H1 (cell line): Measurements from ENCODE around the gene TEX55. TPM values are rescaled to one million over a fixed set of nuclear protein-coding genes. Genes with fewer than 3 reads are reported as not detected.

Source experiments
- CTCF ChIA-PET: fragments of 300-600 bp; sonication (Branson Sonifier 250); formaldehyde crosslinking; loops from one replicate; lab custom pipeline; 2021; ENCODE audit not compliant: partially characterized antibody; lab: Charles Lee
- POLR2A ChIA-PET: fragments of 300-600 bp; sonication (Branson Sonifier 250); formaldehyde crosslinking; loops from one replicate; lab custom pipeline; 2021; ENCODE audit warnings: inconsistent platforms; ENCODE audit not compliant: partially characterized antibody; lab: Charles Lee
- DNase-seq, 2 experiments: peaks; one replicate each; pipeline versions ENCODE4 v3.0.0 to v3.0.0-alpha.2; 2010 to 2022; ENCODE audit warnings: low spot score in 2 of 2, low read depth in 1 of 2, mixed read lengths in 1 of 2
- FAIRE-seq: peaks from 2 replicates; lab custom pipeline; 2011; peaks lifted over from hg19 to GRCh38; lab: Jason Lieb, UNC
- H2AFZ ChIP-seq: 2 replicates; pipeline ENCODE4 v1.8.1; 2012; ENCODE audit warnings: low read length, inconsistent platforms
- H2AK5ac ChIP-seq: 2 replicates; pipeline ENCODE4 v1.6.1; 2013; ENCODE audit warnings: low read depth, low read length
- H2BK120ac ChIP-seq: replicated peaks from 2 replicates; pipeline ENCODE3; 2013; ENCODE audit warnings: low read depth, low read length, inconsistent platforms
- H2BK12ac ChIP-seq: 2 replicates; pipeline ENCODE4 v1.6.1; 2013; ENCODE audit warnings: low read depth, low read length
- H2BK15ac ChIP-seq: 2 replicates; pipeline ENCODE4 v1.6.1; 2013; ENCODE audit warnings: low read length
- H2BK20ac ChIP-seq: 2 replicates; pipeline ENCODE4 v1.6.1; 2013; ENCODE audit warnings: low read length
- H2BK5ac ChIP-seq: 2 replicates; pipeline ENCODE4 v1.6.1; 2013; ENCODE audit warnings: low read depth, low read length
- H3K14ac ChIP-seq: 2 replicates; pipeline ENCODE4 v1.6.1; 2013; ENCODE audit warnings: inconsistent platforms; ENCODE audit not compliant: insufficient read length
- H3K18ac ChIP-seq: 2 replicates; pipeline ENCODE4 v1.6.1; 2013; ENCODE audit warnings: low read length; ENCODE audit errors: extremely low read depth
- H3K23ac ChIP-seq: 2 replicates; pipeline ENCODE4 v1.6.1; 2013; ENCODE audit warnings: inconsistent platforms; ENCODE audit not compliant: insufficient read length
- H3K23me2 ChIP-seq: 2 replicates; pipeline ENCODE4 v1.6.1; 2013; ENCODE audit warnings: low read depth, low read length
- H3K27ac ChIP-seq: 2 replicates; pipeline ENCODE4 v1.6.1; 2011; ENCODE audit warnings: low read depth, low read length, inconsistent platforms
- H3K27me3 ChIP-seq, 4 experiments: replicated peaks in 1 of 4; 1 replicate in 1 of 4; 2 replicates in 3 of 4; pipeline versions ENCODE4 v1.6.1 to v1.8.1; 2011 to 2013; ENCODE audit warnings: low read length in 3 of 4, mild to moderate bottlenecking in 3 of 4, inconsistent platforms in 2 of 4, mixed read lengths in 2 of 4, moderate library complexity in 1 of 4; ENCODE audit not compliant: control insufficient read depth in 3 of 4, insufficient read depth in 3 of 4; ENCODE audit errors: extremely low read depth in 1 of 4
- H3K36me3 ChIP-seq, 4 experiments: 2 replicates each; pipeline versions ENCODE4 v1.6.1 to v1.8.1; 2011 to 2013; ENCODE audit warnings: mild to moderate bottlenecking in 4 of 4, low read length in 3 of 4, moderate library complexity in 2 of 4, control low read depth in 1 of 4, inconsistent platforms in 1 of 4; ENCODE audit not compliant: insufficient read depth in 4 of 4, control insufficient read depth in 2 of 4
- H3K4ac ChIP-seq: replicated peaks from 2 replicates; pipeline ENCODE3; 2013; ENCODE audit warnings: low read length, low read depth, mixed read lengths, inconsistent platforms; ENCODE audit not compliant: insufficient read length
- H3K4me1 ChIP-seq, 4 experiments: replicated peaks in 1 of 4; 1 replicate in 1 of 4; 2 replicates in 3 of 4; pipeline versions ENCODE4 v1.6.1 to v1.8.1; 2011 to 2013; ENCODE audit warnings: low read length in 3 of 4, inconsistent platforms in 2 of 4, mixed read lengths in 1 of 4; ENCODE audit not compliant: insufficient read depth in 4 of 4, control insufficient read depth in 3 of 4
- H3K4me2 ChIP-seq, 2 experiments: 2 replicates each; pipeline versions ENCODE4 v1.6.1 to v1.8.1; 2011 to 2013; ENCODE audit warnings: low read depth in 2 of 2, low read length in 2 of 2, control low read depth in 1 of 2, inconsistent platforms in 1 of 2, mild to moderate bottlenecking in 1 of 2; ENCODE audit not compliant: insufficient read depth in 1 of 2
- H3K4me3 ChIP-seq, 4 experiments: fragments of 200-600, 300-600 bp in 1 of 4; sonication (generic), shearing (Covaris generic), sonication (Bioruptor Twin) in 1 of 4; 2 replicates each; pipeline versions ENCODE4 v1.5.1 to v1.8.1; 2011 to 2016; ENCODE audit warnings: low read length in 4 of 4, low read depth in 3 of 4, control low read depth in 2 of 4, inconsistent platforms in 2 of 4, mild to moderate bottlenecking in 2 of 4, mixed read lengths in 1 of 4, moderate library complexity in 1 of 4; ENCODE audit not compliant: insufficient read depth in 2 of 4; ENCODE audit errors: extremely low read depth in 1 of 4
- H3K56ac ChIP-seq: replicated peaks from 2 replicates; pipeline ENCODE3; 2013; ENCODE audit warnings: low read depth, mild to moderate bottlenecking, mixed read lengths, low read length, inconsistent platforms; ENCODE audit not compliant: insufficient read length
- H3K79me1 ChIP-seq: 2 replicates; pipeline ENCODE4 v1.6.1; 2013; ENCODE audit warnings: low read depth, low read length, control low read depth
- H3K79me2 ChIP-seq, 2 experiments: 2 replicates each; pipeline versions ENCODE4 v1.6.1 to v1.8.1; 2012 to 2013; ENCODE audit warnings: low read length in 2 of 2, mild to moderate bottlenecking in 2 of 2, inconsistent platforms in 1 of 2; ENCODE audit not compliant: insufficient read depth in 2 of 2, control insufficient read depth in 1 of 2
- H3K9ac ChIP-seq, 4 experiments: replicated peaks in 1 of 4; 1 replicate in 1 of 4; 2 replicates in 3 of 4; pipeline versions ENCODE4 v1.6.1 to v1.8.1; 2011 to 2013; ENCODE audit warnings: low read depth in 3 of 4, low read length in 3 of 4, control low read depth in 2 of 4, mild to moderate bottlenecking in 2 of 4, moderate library complexity in 2 of 4, inconsistent platforms in 1 of 4; ENCODE audit errors: extremely low read depth in 1 of 4
- H3K9me3 ChIP-seq, 2 experiments: 2 replicates each; pipeline versions ENCODE4 v1.6.1 to v1.8.1; 2012 to 2013; ENCODE audit warnings: mild to moderate bottlenecking in 2 of 2, moderate library complexity in 2 of 2, control low read depth in 1 of 2, inconsistent platforms in 1 of 2, low read depth in 1 of 2, low read length in 1 of 2, mixed read lengths in 1 of 2; ENCODE audit not compliant: insufficient read depth in 2 of 2
- H4K20me1 ChIP-seq, 2 experiments: replicated peaks in 1 of 2; 2 replicates each; pipeline versions ENCODE3 to v1.8.1; 2011 to 2013; ENCODE audit warnings: inconsistent platforms in 2 of 2, low read length in 2 of 2, mild to moderate bottlenecking in 1 of 2; ENCODE audit not compliant: insufficient read depth in 2 of 2, control insufficient read depth in 1 of 2
- H4K5ac ChIP-seq: 2 replicates; pipeline ENCODE4 v1.6.1; 2013; ENCODE audit warnings: low read length, low read depth, mixed read lengths, inconsistent platforms; ENCODE audit not compliant: insufficient read length
- H4K8ac ChIP-seq: 2 replicates; pipeline ENCODE4 v1.8.0; 2013; ENCODE audit warnings: mild to moderate bottlenecking, moderate library complexity, low read length, inconsistent platforms; ENCODE audit not compliant: insufficient read depth; ENCODE audit errors: extremely low read depth
- H4K91ac ChIP-seq: replicated peaks from 2 replicates; pipeline ENCODE3; 2013; ENCODE audit warnings: low read length, mixed read lengths, inconsistent platforms; ENCODE audit not compliant: insufficient read length
- HDAC6 ChIP-seq: IDR thresholded peaks from one replicate; pipeline ENCODE4 v1.7.1; 2012; ENCODE audit warnings: low read depth, mild to moderate bottlenecking, inconsistent platforms, low read length, moderate library complexity
- RBBP5 ChIP-seq: IDR thresholded peaks from 2 replicates; pipeline ENCODE4 v1.7.1; 2012; ENCODE audit warnings: low read depth, mild to moderate bottlenecking, inconsistent platforms, low read length, moderate library complexity, borderline replicate concordance
- polyA plus RNA-seq, 7 experiments: library from polyadenylated mRNA; depleted of rRNA in 3 of 7; stranded (reverse) in 5 of 7; unstranded in 2 of 7; fragments of >200 nt in 5 of 7; fragments of 200-250 nt in 2 of 7; gene quantifications; 1 replicate in 5 of 7; 2 replicates in 1 of 7; 4 replicates in 1 of 7; pipeline versions ENCODE4 v1.2.1 to v1.2.3, GENCODE V29; 2011 to 2013; ENCODE audit warnings: missing spikeins in 2 of 7, mixed read lengths in 2 of 7
- total RNA-seq: library from RNA; stranded (reverse); fragmentation: NEBNext Ultra II Directional; extraction: Animal tissue kit (Norgen Biotek cat#: 25700); gene quantifications from 2 replicates; pipeline ENCODE4 v1.2.1, GENCODE V29; 2021

Gene TEX55
- total and polyA plus RNA-seq, 2 of the 8 experiments (the other 6 are each of a cell fraction or from before 2014, with no cell fraction given) = not detected

- H4K8ac ChIP-seq = no peak overlapping the region
- H2BK5ac ChIP-seq = no peak overlapping the region
- no peaks in the 10 kb centered on the region for H3K9me3 ChIP-seq
- H3K79me2 ChIP-seq = no peaks in the 10 kb centered on the region
- H3K56ac ChIP-seq = no peak overlapping the region
- H3K14ac ChIP-seq = no peak overlapping the region
- no peak for DNase-seq
- H2BK20ac ChIP-seq = no peak overlapping the region
- H4K20me1 ChIP-seq = no peaks in the 10 kb centered on the region
- no peak overlapping the region for H2AFZ ChIP-seq
- H3K23ac ChIP-seq = no peak overlapping the region
- no peak overlapping the region for H2BK15ac ChIP-seq
- POLR2A ChIA-PET = no interaction called here
- no peak overlapping the region for H3K4me2 ChIP-seq
- H3K23me2 ChIP-seq = no peaks in the 10 kb centered on the region; the same call in 1 of the 2 replicates
- H3K4me1 ChIP-seq = no peaks in the 10 kb centered on the region
- H2AK5ac ChIP-seq = no peak overlapping the region
- no peak for FAIRE-seq
- H3K79me1 ChIP-seq = no peaks in the 10 kb centered on the region
- no peak overlapping the region for H3K4ac ChIP-seq
- no peak overlapping the region for H3K27ac ChIP-seq
- CTCF ChIA-PET = no interaction called here
- H3K18ac ChIP-seq = no peak overlapping the region
- H2BK120ac ChIP-seq = no peak overlapping the region
- no peak overlapping the region for H4K5ac ChIP-seq
- H3K36me3 ChIP-seq = no peaks in the 10 kb centered on the region
- H3K4me3 ChIP-seq = no peak overlapping the region
- H4K91ac ChIP-seq = no peak overlapping the region
- H3K27me3 ChIP-seq = peaks cover 0 to 3% (median under 1%) of the 10 kb centered on the region in 4 experiments; a peak in 3 of 7 replicates
- no peak overlapping the region for H2BK12ac ChIP-seq
- no peak overlapping the region for H3K9ac ChIP-seq
- no peak for TF ChIP-seq RBBP5
- no peak for TF ChIP-seq HDAC6
Measured at GRCh38 chr3:119187266-119187665, 41.3 kb downstream of the TEX55 start.
